ENCODE measurements around the gene ATP6V1F.
"Not testable (repeated sequence)": the region's sequence is repeated elsewhere in the genome, so short reads cannot be mapped to it uniquely, and the experiment has no call there.

ATP6V1F gene

GRCh38 chr7:128903621-128904361 is 41.1 kb downstream of the ATP6V1F start:
- DNase-seq = no peak

GRCh38 chr7:128904381-128905197 is 41.9 kb downstream of the ATP6V1F start:
- peak; percentile 55 for DNase-seq

GRCh38 chr7:128906001-128906765 is 43.5 kb downstream of the ATP6V1F start:
- DNase-seq = no peak

DNA sequence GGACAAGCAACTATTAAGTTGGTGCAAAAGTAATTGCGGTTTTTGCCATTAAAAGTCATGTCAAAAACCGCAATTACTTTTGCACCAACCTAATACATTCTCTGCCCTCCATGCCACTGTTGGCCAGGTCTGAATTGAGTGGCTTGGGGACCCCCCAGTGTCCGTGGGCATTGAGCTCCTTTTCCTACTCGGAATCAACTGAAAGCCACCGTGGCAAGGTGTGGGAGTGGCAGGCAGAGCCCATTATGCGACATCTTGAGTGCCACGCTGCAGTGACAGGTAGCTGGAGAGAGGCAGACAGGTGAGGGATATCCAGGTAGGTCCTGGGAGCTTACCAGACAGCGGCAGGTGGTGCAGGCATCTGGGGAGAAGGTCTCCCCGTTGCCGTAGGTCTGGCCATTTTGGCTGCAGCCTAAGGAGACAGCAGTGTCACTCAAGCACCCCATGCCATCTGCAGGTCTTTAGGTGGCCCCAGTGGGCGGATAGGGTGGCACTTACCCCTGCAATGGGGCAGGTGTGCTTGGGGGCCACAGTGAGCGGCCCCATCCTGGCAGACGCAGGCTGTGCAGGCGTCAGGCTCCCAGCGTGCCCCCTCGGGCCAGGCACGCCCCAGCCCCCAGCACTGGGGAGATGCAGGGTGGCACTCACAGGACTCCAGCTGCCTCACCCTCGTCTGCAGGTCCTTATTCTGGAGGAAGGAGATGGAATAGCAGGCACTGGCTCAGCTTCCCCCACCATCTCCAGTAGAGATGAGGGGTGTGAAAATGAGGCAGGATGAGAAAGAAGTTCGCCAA is 44.3 kb downstream of the ATP6V1F start:
- no peak for DNase-seq

GRCh38 chr7:128908750-128909624 is 46.3 kb downstream of the ATP6V1F start:
- no peak for DNase-seq

- DNase-seq = no peak
These were observed 47.2 kb downstream of the ATP6V1F start for GRCh38 chr7:128909625-128910568.

DNA sequence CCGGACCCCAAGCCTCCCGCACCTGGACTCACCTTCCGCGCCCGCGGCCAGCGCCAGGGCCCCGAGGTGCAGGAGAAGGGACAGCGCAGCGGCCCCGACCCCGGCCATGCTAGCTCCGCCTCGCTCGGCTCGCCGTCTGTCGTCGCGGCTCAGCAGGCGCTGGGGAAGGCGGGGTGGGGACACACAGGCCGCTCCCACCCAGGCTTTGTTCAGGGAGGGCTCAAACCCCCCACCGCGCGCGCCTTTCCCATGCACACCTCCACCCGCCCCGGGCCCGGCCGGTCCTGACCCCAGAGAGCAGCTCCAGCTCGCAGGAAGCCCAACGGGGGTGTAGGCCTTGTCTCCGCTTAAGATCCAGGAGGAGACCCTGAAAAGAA is 47.9 kb downstream of the ATP6V1F start, which contains the start of gene KCP:
TSS of gene KCP (minus strand) at position 141 of the 377 bp plus-strand sequence. CDS start at position 108, 33 bp downstream.
- no peak for DNase-seq

- no peak for DNase-seq
These were observed 48.9 kb downstream of the ATP6V1F start for GRCh38 chr7:128911423-128912031.

DNA sequence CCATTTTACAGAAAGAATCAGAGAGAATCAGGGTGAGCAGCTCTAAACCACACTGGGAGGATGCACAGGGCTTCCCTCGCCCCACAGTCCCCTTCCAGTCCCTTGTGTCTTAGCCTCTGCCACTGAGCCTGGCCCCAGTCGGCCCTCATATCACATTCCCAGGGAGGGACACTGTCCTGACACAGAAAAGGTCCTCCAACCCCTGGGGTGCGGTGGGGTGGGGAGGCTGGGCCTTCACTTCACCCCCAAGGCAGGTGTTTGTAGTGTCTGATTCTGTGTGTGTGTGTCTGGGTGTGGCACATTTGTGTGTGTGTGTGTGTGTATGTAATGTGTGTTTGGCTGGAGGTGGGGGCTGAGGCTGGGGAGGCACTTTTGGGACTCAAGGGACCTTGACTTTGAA is 49.6 kb downstream of the ATP6V1F start:
- DNase-seq = no peak

GRCh38 chr7:128912709-128913495 is 50.2 kb downstream of the ATP6V1F start:
- DNase-seq = not testable (repeated sequence)

DNA sequence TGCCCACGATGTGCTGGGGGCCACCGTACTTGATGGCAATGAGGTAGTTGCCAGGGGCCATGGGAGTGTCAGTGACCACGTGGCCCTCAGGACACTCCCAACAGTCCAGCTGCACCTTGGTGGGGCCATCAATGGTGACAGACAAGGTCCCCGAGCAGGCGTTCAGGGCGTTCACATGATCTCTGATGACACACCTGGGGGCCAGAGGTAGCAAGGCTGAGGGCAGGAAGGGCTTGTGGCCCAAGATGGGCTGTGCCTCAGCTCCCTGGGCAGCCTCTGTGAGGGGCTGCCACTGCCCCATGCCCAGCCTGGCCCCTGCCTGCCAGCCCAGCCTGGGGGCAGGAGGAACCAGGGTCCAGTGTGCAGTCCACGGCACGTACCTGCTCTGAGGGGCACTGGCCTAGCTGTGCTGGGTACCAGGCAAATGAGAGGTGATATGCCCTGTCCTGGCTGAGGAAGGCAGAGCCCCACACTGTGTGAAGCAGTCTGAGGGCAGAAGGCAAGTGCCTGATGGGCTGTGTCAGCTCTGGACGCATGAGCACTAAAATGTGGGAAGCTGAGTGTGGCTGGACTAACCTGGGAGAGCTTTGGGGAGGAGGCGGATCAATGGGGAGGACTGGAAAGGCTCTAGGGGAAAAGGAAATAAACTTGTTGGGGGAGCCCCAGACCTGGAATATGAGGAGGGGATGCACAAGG is 51.4 kb downstream of the ATP6V1F start:
- no peak for DNase-seq

DNA sequence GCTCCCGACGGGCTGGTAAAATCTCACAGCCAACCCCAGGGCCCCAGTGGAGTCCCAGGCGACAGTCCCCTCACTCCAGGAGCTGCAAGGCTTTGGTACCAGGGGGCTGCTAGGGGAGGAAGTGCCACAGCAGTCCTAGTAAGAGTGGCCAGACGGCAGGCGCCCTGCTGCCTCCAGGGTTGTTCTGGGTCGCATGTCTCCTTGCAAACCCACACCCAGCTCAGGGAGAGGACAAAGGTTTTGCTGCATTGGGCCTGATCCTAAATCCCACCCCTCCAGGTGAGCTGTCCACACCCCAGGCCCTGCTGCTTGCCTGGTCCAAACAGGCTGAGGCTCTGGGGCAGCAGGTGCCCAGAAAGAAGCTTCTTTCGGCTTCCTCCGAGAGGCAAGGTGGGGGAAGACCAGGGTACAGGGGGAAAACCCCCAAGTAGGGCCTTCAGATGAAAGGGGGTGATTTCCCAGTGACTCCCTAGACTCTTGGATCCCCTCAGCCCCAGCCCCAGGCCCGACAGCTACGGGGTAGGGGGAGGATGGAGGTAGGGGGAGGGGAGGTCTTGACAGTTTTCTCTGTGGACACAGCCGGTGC is 52.0 kb downstream of the ATP6V1F start:
- no peak for DNase-seq

GRCh38 chr7:128915271-128915819 is 52.7 kb downstream of the ATP6V1F start:
- no peak for DNase-seq

Data from amniotic stem cell (primary cell).